Esophagus muscularis mucosa (tissue), 3 donors: Measurements from ENCODE around the gene GNAO1.

Source experiments
- CTCF ChIP-seq, 3 experiments: fragments of 200-600 bp in 2 of 3; fragments of 450-650 bp in 1 of 3; sonication (generic) in 2 of 3; IDR thresholded peaks; one replicate each; pipeline ENCODE4 v1.5.1; 2017 to 2019; ENCODE audit warnings: antibody characterized with exemption in 3 of 3, mild to moderate bottlenecking in 2 of 3, moderate library complexity in 1 of 3
- POLR2AphosphoS5 ChIP-seq, 2 donors: sonication (generic); formaldehyde crosslinking; IDR thresholded peaks; one replicate each; pipeline ENCODE4 v1.6.1; 2017; ENCODE audit warnings: antibody characterized with exemption in 2 of 2

- no peak for TF ChIP-seq CTCF (IDR thresholded peaks at IDR 0.05)
- TF ChIP-seq POLR2AphosphoS5 (IDR thresholded peaks at IDR 0.05): no peak
Measured at GRCh38 chr16:56191835-56192634, 746 bp downstream of the GNAO1 start.
